SU-DHL-6 (cell line): ENCODE results near the gene FAM47E.

ENCODE experiments used
- CTCF ChIP-seq: fragments of 200-600 bp; sonication (generic); IDR thresholded peaks from one replicate; pipeline ENCODE4 v1.5.1; 2017; ENCODE audit warnings: antibody characterized with exemption, mild to moderate bottlenecking, low read length, moderate library complexity; ENCODE audit not compliant: insufficient read depth, poor library complexity, severe bottlenecking
- EZH2phosphoT487 ChIP-seq: fragments of 200-600 bp; sonication (generic), shearing (Covaris generic); conservative IDR thresholded peaks from 2 replicates; pipeline ENCODE4 v1.6.1; 2018; ENCODE audit warnings: mild to moderate bottlenecking, antibody characterized with exemption, low read length, moderate library complexity, mixed read lengths

- no peak for TF ChIP-seq CTCF
- no peak for TF ChIP-seq EZH2phosphoT487
Measured at GRCh38 chr4:76235915-76236314, 15.6 kb upstream of the FAM47E start.
